Measurements from ENCODE around the gene ATRAID. TPM values are rescaled to one million over a fixed set of nuclear protein-coding genes. Genes with fewer than 3 reads are reported as not detected.

The ATRAID gene
- total RNA-seq, 6 donors from 2014 or later, result 53.4 to 126 (median 112) TPM

- H3K4me3 ChIP-seq, result peak overlapping the region; percentile 71 to 81 (median 73)
- DNase-seq (no peak), ATAC-seq (ENCODE audit: low FRiP score in 2 of 2) (no peak)
- 83 to 91% methylated on average over 13 of the region's 13 CpGs for WGBS, 2 donors
- no peaks in the 10 kb centered on the region for H3K9me3 ChIP-seq
- H3K27ac ChIP-seq, result peak overlapping the region; percentile 63 to 74 (median 69)
- H3K4me1 ChIP-seq, result peaks cover 16 to 29% (median 22%) of the 10 kb centered on the region in 4 donors
- TF ChIP-seq POLR2AphosphoS5 (IDR thresholded peaks at IDR 0.05) (no peak), EP300 (IDR thresholded peaks at IDR 0.05) (no peak), CTCF (IDR thresholded peaks at IDR 0.05) (no peak), POLR2A (IDR thresholded peaks at IDR 0.05) (no peak)
- H3K27me3 ChIP-seq, result no peaks in the 10 kb centered on the region
- H3K36me3 ChIP-seq, result peaks cover 0 to 26% (median 4%) of the 10 kb centered on the region in 4 donors
These were observed 4.7 kb downstream of the ATRAID start for GRCh38 chr2:27216416-27217137.

GRCh38 chr2:27217173-27218121 is 5.6 kb downstream of the ATRAID start, which contains the start of gene CAD:
TSS of gene CAD (plus strand) at chr2:27217369. CDS start at chr2:27217552, 183 bp downstream.
- Histone ChIP-seq H3K36me3 (peaks cover 0 to 34% (median 9%) of the 10 kb centered on the region in 4 donors), H3K9me3 (no peaks in the 10 kb centered on the region), H3K27me3 (no peaks in the 10 kb centered on the region), H3K4me3 (peak within 1 kb of the TSS; percentile 71 to 81 (median 73)), H3K27ac (peak within 1 kb of the TSS; percentile 63 to 74 (median 69)), H3K4me1 (peaks cover 16 to 29% (median 22%) of the 10 kb centered on the region in 4 donors)
- TF ChIP-seq POLR2AphosphoS5 (IDR thresholded peaks at IDR 0.05) (peak in 1 of 2 donors; percentile 66), POLR2A (IDR thresholded peaks at IDR 0.05) (peak in 1 of 4 donors; percentile 46), EP300 (IDR thresholded peaks at IDR 0.05) (no peak), CTCF (IDR thresholded peaks at IDR 0.05) (peak in 5 of 6 experiments; percentile 18 to 66 (median 57))
- 1% methylated on average over 52 to 67 of the region's 72 CpGs for WGBS, 2 donors
- peak; percentile 92 to 98 for DNase-seq
- ATAC-seq (ENCODE audit: low FRiP score in 2 of 2), result peak; percentile 93 to 97

- 92 to 94% methylated on average over 4 of the region's 4 CpGs for WGBS, 2 donors
These were observed 6.8 kb downstream of the ATRAID start for GRCh38 chr2:27218614-27219013.

GRCh38 chr2:27219091-27219490 is 7.2 kb downstream of the ATRAID start:
- DNase-seq (no peak), ATAC-seq (ENCODE audit: low FRiP score in 2 of 2) (no peak)
- Histone ChIP-seq H3K4me3 (no peak overlapping the region), H3K9me3 (no peaks in the 10 kb centered on the region), H3K4me1 (peaks cover 9 to 18% (median 12%) of the 10 kb centered on the region in 4 donors), H3K27ac (no peak overlapping the region), H3K36me3 (peaks cover 0 to 50% (median 24%) of the 10 kb centered on the region in 4 donors), H3K27me3 (no peaks in the 10 kb centered on the region)
- TF ChIP-seq POLR2AphosphoS5 (IDR thresholded peaks at IDR 0.05), result no peak
- no peak for TF ChIP-seq CTCF (IDR thresholded peaks at IDR 0.05)
- no peak for TF ChIP-seq POLR2A (IDR thresholded peaks at IDR 0.05)
- TF ChIP-seq EP300 (IDR thresholded peaks at IDR 0.05), result no peak
- WGBS, 2 donors, result 73 to 91% methylated on average over 2 of the region's 2 CpGs

More at GRCh38 chr2:27218614-27219013, 6.8 kb downstream of the ATRAID start:
- H3K36me3 ChIP-seq, result peaks cover 0 to 46% (median 19%) of the 10 kb centered on the region in 4 donors
- DNase-seq (no peak), ATAC-seq (ENCODE audit: low FRiP score in 2 of 2) (no peak)
- H3K9me3 ChIP-seq, result no peaks in the 10 kb centered on the region
- H3K4me1 ChIP-seq, result peaks cover 9 to 19% (median 15%) of the 10 kb centered on the region in 4 donors
- TF ChIP-seq CTCF (IDR thresholded peaks at IDR 0.05), result no peak
- no peak for TF ChIP-seq POLR2AphosphoS5 (IDR thresholded peaks at IDR 0.05)
- no peak for TF ChIP-seq POLR2A (IDR thresholded peaks at IDR 0.05)
- no peak for TF ChIP-seq EP300 (IDR thresholded peaks at IDR 0.05)
- H3K27ac ChIP-seq, result no peak overlapping the region
- H3K27me3 ChIP-seq, result no peaks in the 10 kb centered on the region
- H3K4me3 ChIP-seq, result no peak overlapping the region

Measured in upper lobe of left lung (tissue), 6 donors.